ENCODE data around the gene GTPBP6.
"Not testable (repeated sequence)": the region's sequence is repeated elsewhere in the genome, so short reads cannot be mapped to it uniquely, and the experiment has no call there.

GTPBP6 gene

GRCh38 chrX:261167-261918, 57.3 kb downstream of the GTPBP6 start:
- DNase-seq = no peak

- no peak for DNase-seq
Observed at GRCh38 chrX:259692-260355, 58.8 kb downstream of the GTPBP6 start.

DNA sequence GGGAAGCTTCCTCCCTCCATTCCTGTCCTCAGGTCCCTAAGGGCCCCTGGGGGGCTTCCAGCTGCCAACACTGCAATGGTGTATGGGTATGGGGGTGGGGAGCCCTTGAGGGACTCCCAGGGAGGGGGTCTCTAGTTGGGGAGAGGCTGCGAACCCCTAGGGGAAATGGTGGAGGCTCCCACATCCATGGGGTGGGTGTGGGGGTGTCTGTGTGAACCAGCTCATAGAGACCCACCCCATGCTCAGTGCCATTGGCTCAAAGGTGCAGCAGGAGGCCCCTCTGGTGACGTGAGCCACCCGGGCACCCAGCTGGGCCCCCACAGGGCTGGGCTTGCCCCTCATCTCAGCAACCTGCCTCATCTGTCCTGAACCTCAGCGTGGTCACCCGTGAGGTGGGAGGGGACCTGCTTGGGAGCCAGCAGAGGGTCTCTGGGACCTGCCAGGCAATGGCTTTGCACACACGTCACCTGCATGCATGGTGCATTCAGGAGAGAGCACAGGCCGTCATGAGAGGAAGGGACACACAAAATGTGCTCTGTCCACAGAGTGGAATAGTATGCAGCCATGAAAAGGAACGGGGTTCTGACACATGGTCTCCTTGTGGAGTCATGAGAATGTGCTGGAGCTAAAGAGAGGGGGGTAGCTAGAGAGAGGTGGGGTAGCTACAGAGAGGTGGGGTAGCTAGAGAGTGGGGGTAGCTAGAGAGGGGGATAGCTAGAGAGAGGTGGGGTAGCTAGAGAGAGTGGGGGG, 60.1 kb downstream of the GTPBP6 start:
- DNase-seq = no peak

DNA sequence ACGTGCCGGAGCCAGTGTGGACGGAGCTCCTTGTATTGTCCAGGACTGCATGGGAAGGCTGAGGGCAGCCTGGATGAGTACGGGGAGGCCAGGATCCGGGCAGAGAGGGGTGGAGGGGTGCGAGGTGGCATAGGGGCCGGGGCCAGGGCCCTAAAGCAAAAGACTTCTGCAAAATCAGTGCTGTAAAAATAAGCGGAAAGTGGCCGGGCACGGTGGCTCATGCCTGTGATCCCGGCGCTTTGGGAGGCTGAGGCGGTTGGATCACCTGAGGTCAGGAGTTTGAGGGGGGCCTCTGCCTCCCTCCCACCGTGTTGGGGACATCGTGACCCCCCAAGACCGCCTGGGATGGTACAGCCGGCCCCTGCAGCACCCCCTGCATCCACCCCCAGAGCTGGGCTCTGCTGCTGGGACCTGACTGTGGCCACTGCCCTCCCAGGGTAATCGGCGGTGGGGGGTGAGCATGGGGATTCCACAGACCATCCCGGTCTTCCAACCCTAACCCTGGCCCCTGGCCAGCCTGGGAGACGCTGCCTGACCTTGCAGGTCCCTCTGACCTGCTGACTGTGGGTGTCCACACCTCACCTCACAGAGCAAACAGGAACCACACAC, 60.8 kb downstream of the GTPBP6 start:
- DNase-seq = no peak

DNA sequence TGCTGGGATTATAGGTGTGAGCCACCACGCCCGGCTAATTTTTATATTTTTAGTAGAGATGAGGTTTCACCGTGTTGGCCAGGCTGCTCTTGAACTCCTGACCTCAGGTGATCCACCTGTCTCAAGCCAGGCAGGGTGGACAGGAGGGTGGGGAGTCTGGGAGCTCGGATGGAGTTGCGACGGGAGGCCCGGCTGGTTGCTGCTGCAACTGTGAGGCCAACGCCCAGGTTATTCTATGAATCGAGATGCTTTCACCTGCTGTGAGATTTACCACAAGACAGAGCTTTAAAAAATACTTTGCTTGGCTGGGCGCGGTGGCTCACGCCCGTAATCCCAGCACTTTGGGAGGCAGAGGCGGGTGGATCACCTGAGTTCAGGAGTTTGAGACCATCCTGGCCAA, 61.5 kb downstream of the GTPBP6 start:
- not testable (repeated sequence) for DNase-seq

DNA sequence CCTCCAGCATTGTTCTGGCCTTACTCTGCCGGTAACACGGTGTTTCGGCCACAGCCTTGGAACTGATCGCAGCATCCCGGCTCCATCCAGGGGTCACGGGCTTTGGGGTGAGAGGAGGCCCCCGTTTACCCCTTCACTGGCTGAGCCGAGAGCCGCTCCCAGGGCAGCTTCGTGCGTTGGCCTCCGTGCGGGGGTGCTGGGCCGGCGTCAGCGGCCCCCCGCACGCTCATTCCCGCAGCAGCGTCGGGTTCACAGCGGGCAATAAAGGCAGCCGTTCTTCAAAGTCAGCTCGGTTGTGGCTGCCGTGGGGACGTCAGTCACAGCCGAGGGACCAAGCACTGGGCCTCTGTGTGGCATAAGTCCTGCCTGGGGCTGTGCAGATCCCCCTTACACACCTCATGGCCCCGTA, 62.7 kb downstream of the GTPBP6 start:
- no peak for DNase-seq
